Astrocyte (in vitro differentiated cells and primary cell): ENCODE measurements around the gene CACNG1. TPM values are rescaled to one million over a fixed set of nuclear protein-coding genes. Genes with fewer than 3 reads are reported as not detected.

ENCODE experiments used
- DNase-seq: peaks from one replicate; pipeline ENCODE4 v3.0.0-alpha.2; 2010; ENCODE audit warnings: low read depth
- FAIRE-seq: peaks from 2 replicates; lab custom pipeline; 2011; peaks lifted over from hg19 to GRCh38; lab: Jason Lieb, UNC
- H2AFZ ChIP-seq: 2 replicates; pipeline ENCODE4 v1.6.0; 2012; ENCODE audit warnings: low read depth, low read length, inconsistent platforms
- H3K27ac ChIP-seq: 2 replicates; pipeline ENCODE4 v1.5.1; 2011; ENCODE audit warnings: low read depth, low read length, inconsistent platforms
- H3K27me3 ChIP-seq: 2 replicates; pipeline ENCODE4 v1.6.0; 2011; ENCODE audit warnings: low read length, inconsistent platforms; ENCODE audit not compliant: insufficient read depth
- H3K36me3 ChIP-seq: 2 replicates; pipeline ENCODE4 v1.5.1; 2011; ENCODE audit warnings: low read length, inconsistent platforms; ENCODE audit not compliant: insufficient read depth
- H3K4me1 ChIP-seq: 2 replicates; pipeline ENCODE4 v1.5.1; 2011; ENCODE audit warnings: low read length, inconsistent platforms; ENCODE audit not compliant: insufficient read depth
- H3K4me2 ChIP-seq: 2 replicates; pipeline ENCODE4 v1.6.0; 2012; ENCODE audit warnings: low read length, inconsistent platforms
- H3K4me3 ChIP-seq: 2 replicates; pipeline ENCODE4 v1.5.1; 2011; ENCODE audit warnings: low read depth, mild to moderate bottlenecking, low read length, inconsistent platforms; ENCODE audit not compliant: insufficient read depth
- H3K79me2 ChIP-seq: 2 replicates; pipeline ENCODE4 v1.6.0; 2012; ENCODE audit warnings: mild to moderate bottlenecking, low read length, inconsistent platforms; ENCODE audit not compliant: insufficient read depth
- H3K9ac ChIP-seq: 2 replicates; pipeline ENCODE4 v1.6.0; 2012; ENCODE audit warnings: mild to moderate bottlenecking, low read length, inconsistent platforms
- H3K9me3 ChIP-seq: 2 replicates; pipeline ENCODE4 v1.5.1; 2012; ENCODE audit warnings: low read depth, mild to moderate bottlenecking, low read length, inconsistent platforms; ENCODE audit not compliant: insufficient read depth
- H4K20me1 ChIP-seq: 2 replicates; pipeline ENCODE4 v1.6.0; 2012; ENCODE audit warnings: low read length, inconsistent platforms; ENCODE audit not compliant: insufficient read depth
- H3K27ac Mint-ChIP-seq: one replicate; pipeline ENCODE4 v1.8.0; 2021; ENCODE audit warnings: mild to moderate bottlenecking, mixed read lengths; ENCODE audit not compliant: unreplicated experiment
- H3K27me3 Mint-ChIP-seq: one replicate; pipeline ENCODE4 v1.8.0; 2021; ENCODE audit warnings: low read depth, mixed read lengths; ENCODE audit not compliant: unreplicated experiment
- H3K36me3 Mint-ChIP-seq: one replicate; pipeline ENCODE4 v1.8.0; 2021; ENCODE audit warnings: low read depth, mixed read lengths; ENCODE audit not compliant: unreplicated experiment
- H3K4me1 Mint-ChIP-seq: one replicate; pipeline ENCODE4 v1.8.0; 2021; ENCODE audit warnings: low read depth, mixed read lengths; ENCODE audit not compliant: unreplicated experiment
- H3K4me3 Mint-ChIP-seq: one replicate; pipeline ENCODE4 v1.8.0; 2021; ENCODE audit warnings: mild to moderate bottlenecking, moderate library complexity, mixed read lengths; ENCODE audit not compliant: unreplicated experiment
- H3K9me3 Mint-ChIP-seq: one replicate; pipeline ENCODE4 v1.8.0; 2021; ENCODE audit warnings: mild to moderate bottlenecking, mixed read lengths; ENCODE audit not compliant: unreplicated experiment
- CTCF ChIP-seq: IDR thresholded peaks from 2 replicates; pipeline ENCODE4 v1.5.1; 2011; ENCODE audit warnings: low read depth, mild to moderate bottlenecking, inconsistent platforms, low read length, moderate library complexity; ENCODE audit not compliant: insufficient read depth
- EZH2 ChIP-seq: IDR thresholded peaks from 2 replicates; pipeline ENCODE4 v1.6.1; 2012; ENCODE audit warnings: mild to moderate bottlenecking, low read length, inconsistent platforms; ENCODE audit not compliant: insufficient read depth
- total RNA-seq: library from RNA; stranded (reverse); gene quantifications from 2 replicates; pipeline ENCODE4 v1.2.1, GENCODE V29; 2021

Gene CACNG1
- total RNA-seq, 1 donor from 2014 or later, result not detected

- Histone ChIP-seq H3K9me3 (no peaks in the 10 kb centered on the region), H3K9ac (no peak overlapping the region), H4K20me1 (no peaks in the 10 kb centered on the region), H3K27ac (no peak overlapping the region), H3K4me3 (no peak overlapping the region), H2AFZ (no peak overlapping the region), H3K79me2 (no peaks in the 10 kb centered on the region), H3K4me1 (no peaks in the 10 kb centered on the region), H3K36me3 (no peaks in the 10 kb centered on the region), H3K27me3 (no peaks in the 10 kb centered on the region), H3K4me2 (no peak overlapping the region)
- Mint-ChIP-seq H3K4me3 (no peak overlapping the region), H3K27me3 (peaks cover 38% of the 10 kb centered on the region), H3K36me3 (peaks cover 11% of the 10 kb centered on the region), H3K4me1 (no peaks in the 10 kb centered on the region), H3K9me3 (peaks cover 17% of the 10 kb centered on the region), H3K27ac (no peak overlapping the region)
- FAIRE-seq, result no peak
- no peak for DNase-seq
- TF ChIP-seq EZH2 (no peak), CTCF (no peak)
These were observed 47.4 kb upstream of the CACNG1 start for GRCh38 chr17:66996926-66997325.

- FAIRE-seq (no peak), DNase-seq (no peak)
- TF ChIP-seq CTCF (no peak), EZH2 (no peak)
- no peaks in the 10 kb centered on the region for H3K79me2 ChIP-seq
- peaks cover 23% of the 10 kb centered on the region for H3K9me3 Mint-ChIP-seq
- no peaks in the 10 kb centered on the region for H3K36me3 ChIP-seq
- no peaks in the 10 kb centered on the region for H3K27me3 ChIP-seq
- H2AFZ ChIP-seq, result no peak overlapping the region
- no peaks in the 10 kb centered on the region for H3K4me1 Mint-ChIP-seq
- H3K4me2 ChIP-seq, result no peak overlapping the region
- H3K4me3 Mint-ChIP-seq, result no peak overlapping the region
- peaks cover 33% of the 10 kb centered on the region for H3K27me3 Mint-ChIP-seq
- no peaks in the 10 kb centered on the region for H3K4me1 ChIP-seq
- no peak overlapping the region for H3K27ac ChIP-seq
- peaks cover 6% of the 10 kb centered on the region for H3K36me3 Mint-ChIP-seq
- H3K27ac Mint-ChIP-seq, result no peak overlapping the region
- no peak overlapping the region for H3K4me3 ChIP-seq
- H4K20me1 ChIP-seq, result no peaks in the 10 kb centered on the region
- no peak overlapping the region for H3K9ac ChIP-seq
- no peaks in the 10 kb centered on the region for H3K9me3 ChIP-seq
These were observed 41.1 kb upstream of the CACNG1 start for GRCh38 chr17:67003231-67003630.

- no peak overlapping the region for H3K4me3 Mint-ChIP-seq
- peaks cover 8% of the 10 kb centered on the region for H3K36me3 Mint-ChIP-seq
- H3K4me1 Mint-ChIP-seq, result no peaks in the 10 kb centered on the region
- no peak overlapping the region for H3K9ac ChIP-seq
- peaks cover 28% of the 10 kb centered on the region for H3K9me3 Mint-ChIP-seq
- no peaks in the 10 kb centered on the region for H3K36me3 ChIP-seq
- H2AFZ ChIP-seq, result no peak overlapping the region
- DNase-seq, result no peak
- H3K27ac ChIP-seq, result no peak overlapping the region
- no peaks in the 10 kb centered on the region for H3K9me3 ChIP-seq
- TF ChIP-seq CTCF, result no peak
- no peak for TF ChIP-seq EZH2
- peaks cover 36% of the 10 kb centered on the region for H3K27me3 Mint-ChIP-seq
- H4K20me1 ChIP-seq, result no peaks in the 10 kb centered on the region
- H3K79me2 ChIP-seq, result no peaks in the 10 kb centered on the region
- H3K4me1 ChIP-seq, result no peaks in the 10 kb centered on the region
- H3K4me3 ChIP-seq, result no peak overlapping the region
- H3K27me3 ChIP-seq, result no peaks in the 10 kb centered on the region
- no peak overlapping the region for H3K4me2 ChIP-seq
- H3K27ac Mint-ChIP-seq, result peak overlapping the region; percentile 38
- no peak for FAIRE-seq
These were observed 40.2 kb upstream of the CACNG1 start for GRCh38 chr17:67004181-67004580.
